GM18526 (cell line): ENCODE measurements around the gene TYW5.

Experiments
- POLR2A ChIP-seq: IDR thresholded peaks from 3 replicates; pipeline ENCODE4 v1.6.1; 2011; ENCODE audit not compliant: insufficient read length; ENCODE audit errors: extremely low read depth

The TYW5 gene

GRCh38 chr2:199982126-199982843, 27.0 kb upstream of the TYW5 start:
- TF ChIP-seq POLR2A = no peak

GRCh38 chr2:199979832-199980628, 24.7 kb upstream of the TYW5 start:
- no peak for TF ChIP-seq POLR2A

- TF ChIP-seq POLR2A = no peak
These were observed 24.1 kb upstream of the TYW5 start for GRCh38 chr2:199979398-199979797.

- TF ChIP-seq POLR2A = no peak
These were observed 22.7 kb upstream of the TYW5 start for GRCh38 chr2:199977984-199978415.

- no peak for TF ChIP-seq POLR2A
These were observed 20.1 kb upstream of the TYW5 start for GRCh38 chr2:199975273-199975895.

- TF ChIP-seq POLR2A = no peak
These were observed 18.4 kb upstream of the TYW5 start for GRCh38 chr2:199973703-199974102.

GRCh38 chr2:199972088-199972626, 16.9 kb upstream of the TYW5 start:
- TF ChIP-seq POLR2A = no peak

- no peak for TF ChIP-seq POLR2A
These were observed 12.8 kb upstream of the TYW5 start for GRCh38 chr2:199968126-199968525.

- TF ChIP-seq POLR2A = no peak
These were observed 11.7 kb upstream of the TYW5 start for GRCh38 chr2:199966976-199967375.

GRCh38 chr2:199966405-199966804, 11.1 kb upstream of the TYW5 start:
- no peak for TF ChIP-seq POLR2A

GRCh38 chr2:199962203-199962602, 6.9 kb upstream of the TYW5 start:
- no peak for TF ChIP-seq POLR2A

GRCh38 chr2:199958014-199958413, 2.7 kb upstream of the TYW5 start:
- TF ChIP-seq POLR2A = no peak

- TF ChIP-seq POLR2A = no peak
These were observed 730 bp upstream of the TYW5 start for GRCh38 chr2:199956062-199956380.

GRCh38 chr2:199955007-199955338, 318 bp downstream of the TYW5 start:
- no peak for TF ChIP-seq POLR2A

- TF ChIP-seq POLR2A = no peak
These were observed 4.3 kb downstream of the TYW5 start for GRCh38 chr2:199951023-199951422.

- TF ChIP-seq POLR2A = no peak
These were observed 4.9 kb downstream of the TYW5 start for GRCh38 chr2:199950396-199950795.
